SU-DHL-6 (cell line): ENCODE data around the gene DMAP1.

Experiments used
- CTCF ChIP-seq: fragments of 200-600 bp; sonication (generic); IDR thresholded peaks from one replicate; pipeline ENCODE4 v1.5.1; 2017; ENCODE audit warnings: antibody characterized with exemption, mild to moderate bottlenecking, low read length, moderate library complexity; ENCODE audit not compliant: insufficient read depth, poor library complexity, severe bottlenecking
- EZH2phosphoT487 ChIP-seq: fragments of 200-600 bp; sonication (generic), shearing (Covaris generic); conservative IDR thresholded peaks from 2 replicates; pipeline ENCODE4 v1.6.1; 2018; ENCODE audit warnings: mild to moderate bottlenecking, antibody characterized with exemption, low read length, moderate library complexity, mixed read lengths

- TF ChIP-seq CTCF: no peak
- TF ChIP-seq EZH2phosphoT487: no peak
Measured at GRCh38 chr1:44267438-44267837, 54.2 kb downstream of the DMAP1 start.
